ENCODE data around the gene NMNAT3. TPM values are rescaled to one million over a fixed set of nuclear protein-coding genes. Genes with fewer than 3 reads are reported as not detected.

The NMNAT3 gene
- total RNA-seq, 6 experiments from 2014 or later: 1.3 to 3.6 (median 2.6) TPM

GRCh38 chr3:139653582-139653981 lies 24.2 kb downstream of the NMNAT3 start:
- Histone ChIP-seq H3K36me3 (no peaks in the 10 kb centered on the region), H3K27me3 (no peaks in the 10 kb centered on the region), H3K9me3 (no peaks in the 10 kb centered on the region), H3K27ac (no peak overlapping the region), H3K4me3 (no peak overlapping the region), H3K4me1 (no peaks in the 10 kb centered on the region)
- intact Hi-C loops (cut with DNase I): no loop called here
- ATAC-seq (no peak), DNase-seq (no peak)
- 51% methylated on average over 7 of the region's 9 CpGs for whole genome bisulfite sequencing (ENCODE audit: insufficient coverage, low coverage, low lambda C conversion rate, missing lambda C conversion rate)
- TF ChIP-seq POLR2A (IDR thresholded peaks at IDR 0.05): no peak
- TF ChIP-seq CTCF (IDR thresholded peaks at IDR 0.05): no peak

GRCh38 chr3:139652561-139652960 lies 25.2 kb downstream of the NMNAT3 start:
- Histone ChIP-seq H3K4me1 (no peaks in the 10 kb centered on the region), H3K36me3 (no peaks in the 10 kb centered on the region), H3K4me3 (no peak overlapping the region), H3K27ac (no peak overlapping the region), H3K27me3 (no peaks in the 10 kb centered on the region), H3K9me3 (no peaks in the 10 kb centered on the region)
- WGBS (ENCODE audit: insufficient coverage, low coverage, low lambda C conversion rate, missing lambda C conversion rate): 68% methylated on average over 3 of the region's 3 CpGs
- no peak for TF ChIP-seq CTCF (IDR thresholded peaks at IDR 0.05)
- TF ChIP-seq POLR2A (IDR thresholded peaks at IDR 0.05): no peak
- ATAC-seq: no peak
- DNase-seq: no peak
- intact Hi-C loops (cut with DNase I): no loop called here

- Histone ChIP-seq H3K27ac (no peak overlapping the region), H3K4me3 (no peak overlapping the region), H3K27me3 (no peaks in the 10 kb centered on the region), H3K4me1 (no peaks in the 10 kb centered on the region), H3K36me3 (no peaks in the 10 kb centered on the region), H3K9me3 (no peaks in the 10 kb centered on the region)
- DNase-seq (no peak), ATAC-seq (no peak)
- intact Hi-C loops (cut with DNase I): no loop called here
- no peak for TF ChIP-seq POLR2A (IDR thresholded peaks at IDR 0.05)
- TF ChIP-seq CTCF (IDR thresholded peaks at IDR 0.05): no peak
- 68% methylated on average over 3 of the region's 3 CpGs for WGBS (ENCODE audit: insufficient coverage, low coverage, low lambda C conversion rate, missing lambda C conversion rate)
Measured at GRCh38 chr3:139647866-139648435, 29.8 kb downstream of the NMNAT3 start.

GRCh38 chr3:139646512-139646911 lies 31.3 kb downstream of the NMNAT3 start:
- Histone ChIP-seq H3K27ac (no peak overlapping the region), H3K9me3 (no peaks in the 10 kb centered on the region), H3K36me3 (no peaks in the 10 kb centered on the region), H3K4me3 (no peak overlapping the region), H3K4me1 (no peaks in the 10 kb centered on the region), H3K27me3 (no peaks in the 10 kb centered on the region)
- ATAC-seq: no peak
- intact Hi-C loops (cut with DNase I): no loop called here
- TF ChIP-seq POLR2A (IDR thresholded peaks at IDR 0.05) (no peak), CTCF (IDR thresholded peaks at IDR 0.05) (no peak)
- DNase-seq: no peak
- WGBS (ENCODE audit: insufficient coverage, low coverage, low lambda C conversion rate, missing lambda C conversion rate): 92% methylated on average over 4 of the region's 4 CpGs

GRCh38 chr3:139642996-139643395 lies 34.8 kb downstream of the NMNAT3 start:
- no peak overlapping the region for H3K27ac ChIP-seq
- H3K9me3 ChIP-seq: no peaks in the 10 kb centered on the region
- no peaks in the 10 kb centered on the region for H3K36me3 ChIP-seq
- DNase-seq: no peak
- H3K4me3 ChIP-seq: no peak overlapping the region
- no peaks in the 10 kb centered on the region for H3K4me1 ChIP-seq
- intact Hi-C loops (cut with DNase I): no loop called here
- H3K27me3 ChIP-seq: no peaks in the 10 kb centered on the region
- TF ChIP-seq POLR2A (IDR thresholded peaks at IDR 0.05) (no peak), CTCF (IDR thresholded peaks at IDR 0.05) (no peak)
- WGBS (ENCODE audit: insufficient coverage, low coverage, low lambda C conversion rate, missing lambda C conversion rate): 49% methylated on average over 2 of the region's 2 CpGs
- no peak for ATAC-seq

Data from right lobe of liver (tissue), 6 donors.